GM13977 (cell line): ENCODE data around the gene OR2W3.

Experiments
- DNase-seq: peaks from one replicate; pipeline ENCODE4 v3.0.0; 2012; ENCODE audit warnings: low spot score
- in situ Hi-C: fragments of 300-500 bp; cut with MboI; formaldehyde crosslinking; loops from one replicate; pipeline ENCODE4 v1.12.0; 2022; ENCODE audit warnings: low sequenced_read_pairs, low pct_unique_long_range_greater_than_20kb, mixed read lengths, inconsistent platforms; ENCODE audit not compliant: unreplicated experiment
- TF ChIP-seq, protein P1 (sequence below): IDR thresholded peaks from 2 replicates; pipeline ENCODE4 v1.5.1; 2012; ENCODE audit warnings: mild to moderate bottlenecking, control low read depth; ENCODE audit not compliant: insufficient read depth; ENCODE audit errors: extremely low read depth, missing control alignments

OR2W3 gene

DNA sequence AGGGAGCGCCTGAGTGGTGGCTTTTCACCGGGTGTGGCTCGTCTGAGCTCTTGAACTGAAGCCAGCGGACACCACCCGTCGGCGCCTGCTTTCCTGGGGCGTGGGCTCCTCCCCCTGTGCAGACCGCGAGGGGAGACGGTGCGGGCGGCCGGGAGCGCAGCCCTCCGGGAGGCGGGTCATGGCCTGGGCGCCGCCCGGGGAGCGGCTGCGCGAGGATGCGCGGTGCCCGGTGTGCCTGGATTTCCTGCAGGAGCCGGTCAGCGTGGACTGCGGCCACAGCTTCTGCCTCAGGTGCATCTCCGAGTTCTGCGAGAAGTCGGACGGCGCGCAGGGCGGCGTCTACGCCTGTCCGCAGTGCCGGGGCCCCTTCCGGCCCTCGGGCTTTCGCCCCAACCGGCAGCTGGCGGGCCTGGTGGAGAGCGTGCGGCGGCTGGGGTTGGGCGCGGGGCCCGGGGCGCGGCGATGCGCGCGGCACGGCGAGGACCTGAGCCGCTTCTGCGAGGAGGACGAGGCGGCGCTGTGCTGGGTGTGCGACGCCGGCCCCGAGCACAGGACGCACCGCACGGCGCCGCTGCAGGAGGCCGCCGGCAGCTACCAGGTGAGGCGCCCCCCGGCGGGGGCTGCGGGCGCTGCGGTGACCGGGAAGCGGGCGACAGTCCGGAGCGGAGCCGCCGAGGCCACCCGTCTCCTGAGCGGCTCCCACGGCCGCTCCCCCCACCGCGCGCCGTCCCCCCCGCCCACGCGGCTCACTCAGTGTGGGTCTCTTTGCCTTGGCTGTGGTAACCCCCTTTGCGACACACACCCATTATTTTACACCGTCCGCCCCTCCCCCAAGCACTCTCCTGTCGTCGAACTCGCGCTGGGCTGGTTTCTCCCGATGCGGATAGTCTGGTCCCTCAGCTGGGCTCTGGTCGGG, 38.1 kb upstream of the OR2W3 start, which contains the start of gene TRIM58:
Gene TRIM58, plus strand, starts transcription at position 119 of the 916 bp plus-strand sequence. Its CDS starts 60 bp downstream, at position 179.
- DNase-seq, result peak; percentile 56
- in situ Hi-C loops, result no loop called here
- TF ChIP-seq, protein P1, sequence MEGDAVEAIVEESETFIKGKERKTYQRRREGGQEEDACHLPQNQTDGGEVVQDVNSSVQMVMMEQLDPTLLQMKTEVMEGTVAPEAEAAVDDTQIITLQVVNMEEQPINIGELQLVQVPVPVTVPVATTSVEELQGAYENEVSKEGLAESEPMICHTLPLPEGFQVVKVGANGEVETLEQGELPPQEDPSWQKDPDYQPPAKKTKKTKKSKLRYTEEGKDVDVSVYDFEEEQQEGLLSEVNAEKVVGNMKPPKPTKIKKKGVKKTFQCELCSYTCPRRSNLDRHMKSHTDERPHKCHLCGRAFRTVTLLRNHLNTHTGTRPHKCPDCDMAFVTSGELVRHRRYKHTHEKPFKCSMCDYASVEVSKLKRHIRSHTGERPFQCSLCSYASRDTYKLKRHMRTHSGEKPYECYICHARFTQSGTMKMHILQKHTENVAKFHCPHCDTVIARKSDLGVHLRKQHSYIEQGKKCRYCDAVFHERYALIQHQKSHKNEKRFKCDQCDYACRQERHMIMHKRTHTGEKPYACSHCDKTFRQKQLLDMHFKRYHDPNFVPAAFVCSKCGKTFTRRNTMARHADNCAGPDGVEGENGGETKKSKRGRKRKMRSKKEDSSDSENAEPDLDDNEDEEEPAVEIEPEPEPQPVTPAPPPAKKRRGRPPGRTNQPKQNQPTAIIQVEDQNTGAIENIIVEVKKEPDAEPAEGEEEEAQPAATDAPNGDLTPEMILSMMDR, result peak; percentile 22

DNA sequence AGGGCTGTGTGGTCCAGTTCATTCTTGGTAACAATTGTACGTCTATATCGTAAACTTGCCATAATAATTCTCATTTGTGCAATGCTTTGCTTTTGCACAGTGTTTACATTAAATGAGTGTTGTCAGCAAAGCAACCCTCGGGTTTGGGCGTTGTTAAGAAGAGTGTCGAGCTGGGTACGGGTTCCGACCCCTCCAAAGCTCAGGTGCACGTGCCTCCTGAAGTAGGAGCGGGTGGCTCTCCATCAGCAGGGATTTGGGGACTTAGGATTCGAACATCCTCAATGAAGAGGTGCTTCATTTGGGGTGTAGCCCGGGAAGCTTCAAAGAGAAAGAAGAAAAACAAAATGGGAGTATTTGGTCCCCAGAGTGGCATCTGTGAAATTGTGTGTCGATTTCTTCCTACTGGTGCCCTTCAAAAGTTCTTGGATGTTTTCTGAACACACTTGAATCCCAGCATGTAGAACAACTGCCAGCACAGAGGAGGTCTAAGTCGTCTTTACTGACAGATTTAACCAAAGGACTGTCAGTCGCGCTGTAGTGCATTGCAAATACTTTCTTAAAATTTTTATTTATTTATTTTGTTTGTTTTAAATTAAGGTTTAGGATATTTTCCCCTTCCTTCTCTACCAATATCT, 37.3 kb upstream of the OR2W3 start:
- no peak for DNase-seq
- TF ChIP-seq, protein P1, result no peak
- in situ Hi-C loops, result no loop called here

DNA sequence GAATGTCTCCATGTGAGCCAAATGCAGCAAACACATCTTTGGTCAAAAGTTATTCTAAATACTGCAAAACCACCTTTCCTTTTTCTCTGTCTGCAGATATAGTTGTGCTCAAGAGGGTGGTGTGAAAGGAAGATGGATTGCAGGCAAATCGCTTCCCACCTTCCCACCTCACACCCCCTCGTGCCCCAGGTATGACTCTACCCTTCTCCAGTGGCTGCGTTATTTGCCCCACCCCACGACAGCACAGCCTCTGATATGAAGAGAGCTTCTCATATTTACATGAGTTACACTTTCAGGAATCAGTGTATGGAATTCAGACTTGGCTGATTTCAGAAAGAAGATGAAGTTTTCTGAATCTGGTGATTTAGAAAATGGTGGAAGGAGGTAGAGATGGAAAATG, 32.6 kb upstream of the OR2W3 start:
- in situ Hi-C loops, result no loop called here
- TF ChIP-seq, protein P1, result no peak
- DNase-seq, result no peak

DNA sequence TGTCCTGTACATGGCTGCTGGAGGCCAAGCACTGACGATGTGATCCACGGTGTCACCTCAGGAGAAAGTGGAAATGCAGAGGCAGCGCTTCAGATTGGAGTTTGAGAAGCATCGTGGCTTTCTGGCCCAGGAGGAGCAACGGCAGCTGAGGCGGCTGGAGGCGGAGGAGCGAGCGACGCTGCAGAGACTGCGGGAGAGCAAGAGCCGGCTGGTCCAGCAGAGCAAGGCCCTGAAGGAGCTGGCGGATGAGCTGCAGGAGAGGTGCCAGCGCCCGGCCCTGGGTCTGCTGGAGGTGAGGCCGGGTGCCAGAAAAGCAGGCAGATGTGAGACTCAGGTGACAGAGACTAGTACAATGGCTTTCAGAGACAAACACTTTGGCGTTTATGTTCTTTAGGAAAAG, 30.7 kb upstream of the OR2W3 start:
- TF ChIP-seq, protein P1, result no peak
- in situ Hi-C loops, result no loop called here
- no peak for DNase-seq

GRCh38 chr1:247865416-247865815, 30.0 kb upstream of the OR2W3 start:
- no peak for DNase-seq
- TF ChIP-seq, protein P1, result no peak
- in situ Hi-C loops, result no loop called here

GRCh38 chr1:247883346-247883745, 12.0 kb upstream of the OR2W3 start:
- no peak for DNase-seq
- in situ Hi-C loops, result no loop called here
- TF ChIP-seq, protein P1, result no peak
